Measurements from ENCODE around the gene GART. TPM values are rescaled to one million over a fixed set of nuclear protein-coding genes. Genes with fewer than 3 reads are reported as not detected.

GART gene
- total and polyA plus RNA-seq, 10 of the 15 experiments (the other 5 are each of a cell fraction or from before 2014, with no cell fraction given) = 44.7 to 178 (median 106) TPM

- Histone ChIP-seq H3K4me2 (ENCODE audit: control insufficient read depth, insufficient read depth) (peak overlapping the region; percentile 56), H3K27me3 (replicated peaks in 1 of 2; ENCODE audit: control insufficient read depth in 2 of 2, insufficient read depth in 2 of 2, low read length in 1 of 2) (no peaks in the 10 kb centered on the region), H3K4me3 (peak overlapping the region; percentile 96), H3K4me1 (ENCODE audit: control insufficient read depth, insufficient read depth, low read length) (no peaks in the 10 kb centered on the region), H4K20me1 (ENCODE audit: control insufficient read depth, insufficient read depth) (peaks cover 2% of the 10 kb centered on the region; the same call in 1 of the 2 replicates), H2AFZ (ENCODE audit: control insufficient read depth, low read depth, low read length) (peak overlapping the region; percentile 21), H3K9ac (ENCODE audit: control insufficient read depth, insufficient read depth, low read length) (peak overlapping the region; percentile 100), H3K36me3 (ENCODE audit: control insufficient read depth in 2 of 2, insufficient read depth in 2 of 2, low read length in 1 of 2) (peaks cover 2 to 21% of the 10 kb centered on the region in 2 experiments; a peak in 3 of 4 replicates), H3K9me3 (replicated peaks; ENCODE audit: control insufficient read depth, insufficient read depth, low read length) (no peaks in the 10 kb centered on the region), H3K27ac (ENCODE audit: control insufficient read depth, insufficient read depth) (peak overlapping the region; percentile 100), H3K79me2 (ENCODE audit: control insufficient read depth, insufficient read depth, low read length) (peaks cover 68% of the 10 kb centered on the region)
- ChIA-PET POLR2A (interaction anchor here (0.9 to 2.3 kb wide), 3 partner anchors 23 to 61 kb away, joined by 3 to 7 read pairs (median 7); partner anchors contain the start of genes DNAJC28 and TMEM50B), SMC1A (ENCODE audit: uncharacterized antibody, unreplicated experiment) (interaction anchor here (0.8 to 1.8 kb wide), 3 partner anchors 59 to 62 kb away, joined by 3 to 6 read pairs (median 4); partner anchors contain the start of gene TMEM50B), CTCF (interaction anchor here (0.9 to 2.5 kb wide), 4 partner anchors 16 to 65 kb away, joined by 3 to 15 read pairs (median 6); partner anchors contain the start of gene DONSON), RAD21 (ENCODE audit: unreplicated experiment) (interaction anchor here (0.6 to 1.5 kb wide), 2 partner anchors 62 to 65 kb away, joined by 3 read pairs; no protein-coding TSS in a partner anchor)
- in situ Hi-C loops (cut with MboI) (no loop called here), intact Hi-C loops (cut with micrococcal nuclease; ENCODE audit: unreplicated experiment) (loop anchor here (5.0 to 10.0 kb wide), 5 partner anchors 46 to 769 kb away; partner anchors contain the start of genes DONSON, IFNGR2 and PAXBP1)
- FAIRE-seq = no peak
- ATAC-seq = 0 out of 3 replicates have a peak, but pooled peaks have one; percentile 5
- 14% methylated on average over 19 of the region's 19 CpGs for WGBS (ENCODE audit: insufficient coverage, insufficient replicate concordance, low lambda C conversion rate, missing lambda C conversion rate)
- DNase-seq (ENCODE audit: low read depth, low spot score) = peak; percentile 13
- no TSS peak for BruUV-seq (replicated peaks)
- TF ChIP-seq USF1 (IDR thresholded peaks at IDR 0.05; ENCODE audit: borderline replicate concordance, extremely low read length, insufficient read depth, low read depth, low read length) = no peak
- no peak for TF ChIP-seq ELK1 (IDR thresholded peaks at IDR 0.05; ENCODE audit: low read depth, low read length)
- TF ChIP-seq ETV6 (conservative IDR thresholded peaks at IDR 0.05 in 1 of 2, IDR thresholded peaks at IDR 0.05 in 1 of 2; ENCODE audit: borderline replicate concordance in 1 of 2, low read depth in 1 of 2) = no peak
- TF ChIP-seq IKZF2 (IDR thresholded peaks at IDR 0.05) = 0 out of 4 replicates have a peak, but pooled peaks of 1 of the 2 experiments have one; percentile 7
- no peak for TF ChIP-seq BCL3 (IDR thresholded peaks at IDR 0.05; ENCODE audit: borderline replicate concordance, insufficient read depth, low read depth, low read length, poor library complexity, severe bottlenecking)
- 0 out of 2 replicates have a peak, but pooled peaks have one; percentile 26 for TF ChIP-seq NBN (IDR thresholded peaks at IDR 0.05)
- no peak for TF ChIP-seq FOS (IDR thresholded peaks at IDR 0.05; ENCODE audit: borderline replicate concordance, extremely low read depth, insufficient read length)
- no peak for TF ChIP-seq E4F1 (IDR thresholded peaks at IDR 0.05; ENCODE audit: borderline replicate concordance, partially characterized antibody)
- no peak for TF ChIP-seq WRNIP1 (IDR thresholded peaks at IDR 0.05; ENCODE audit: borderline replicate concordance, low read depth, low read length)
- TF ChIP-seq NFYA (IDR thresholded peaks at IDR 0.05; ENCODE audit: borderline replicate concordance, low read depth, low read length) = no peak
- no peak for TF ChIP-seq SIX5 (IDR thresholded peaks at IDR 0.05; ENCODE audit: low read depth, low read length, severe bottlenecking)
- peak; percentile 57 for TF ChIP-seq CREM (IDR thresholded peaks at IDR 0.05; ENCODE audit: low read depth)
- TF ChIP-seq TARDBP (IDR thresholded peaks at IDR 0.05; ENCODE audit: borderline replicate concordance) = no peak
- TF ChIP-seq ASH2L (IDR thresholded peaks at IDR 0.05; ENCODE audit: borderline replicate concordance, low read depth) = no peak
Observed at GRCh38 chr21:33541105-33541711, 709 bp downstream of the GART start.

All from GM12878 (cell line).